GM18909 (cell line): Measurements from ENCODE around the gene TXNDC11.

Experiments used
- ATAC-seq: cut with Tn5 transposase; IDR thresholded peaks from one replicate; pipeline ENCODE4 v1.9.1; 2021; ENCODE audit warnings: mild to moderate bottlenecking; ENCODE audit not compliant: unreplicated experiment, poor library complexity

Gene TXNDC11

GRCh38 chr16:11691771-11692170 is 50.9 kb downstream of the TXNDC11 start:
- no peak for ATAC-seq

GRCh38 chr16:11691235-11691634 is 51.4 kb downstream of the TXNDC11 start:
- ATAC-seq = no peak

- ATAC-seq = peak; percentile 81
Observed at GRCh38 chr16:11689031-11689840, 53.4 kb downstream of the TXNDC11 start.

- no peak for ATAC-seq
Observed at GRCh38 chr16:11688520-11688886, 54.2 kb downstream of the TXNDC11 start.

GRCh38 chr16:11687601-11688519 is 54.8 kb downstream of the TXNDC11 start:
- no peak for ATAC-seq

- no peak for ATAC-seq
Observed at GRCh38 chr16:11686713-11687380, 55.8 kb downstream of the TXNDC11 start.

- ATAC-seq = no peak
Observed at GRCh38 chr16:11685844-11686618, 56.6 kb downstream of the TXNDC11 start.

- ATAC-seq = no peak
Observed at GRCh38 chr16:11684231-11685025, 58.2 kb downstream of the TXNDC11 start.

- ATAC-seq = no peak
Observed at GRCh38 chr16:11683145-11683544, 59.5 kb downstream of the TXNDC11 start.

- ATAC-seq = peak; percentile 10
Observed at GRCh38 chr16:11682655-11683096, 60.0 kb downstream of the TXNDC11 start.

GRCh38 chr16:11681976-11682654 is 60.5 kb downstream of the TXNDC11 start:
- ATAC-seq = peak; percentile 54

GRCh38 chr16:11681556-11681955 is 61.1 kb downstream of the TXNDC11 start:
- ATAC-seq = peak; percentile 28

- no peak for ATAC-seq
Observed at GRCh38 chr16:11679941-11680911, 62.4 kb downstream of the TXNDC11 start.

- no peak for ATAC-seq
Observed at GRCh38 chr16:11679250-11679649, 63.4 kb downstream of the TXNDC11 start.

- ATAC-seq = no peak
Observed at GRCh38 chr16:11677959-11678881, 64.4 kb downstream of the TXNDC11 start.

GRCh38 chr16:11677451-11677951 is 65.2 kb downstream of the TXNDC11 start:
- ATAC-seq = no peak
